ENCODE measurements around the gene CMPK1.
"Not testable (repeated sequence)": the region's sequence is repeated elsewhere in the genome, so short reads cannot be mapped to it uniquely, and the experiment has no call there.

GRCh38 chr1:47288116-47288515, 45.5 kb upstream of the CMPK1 start:
- not testable (repeated sequence) for TF ChIP-seq CTCF (IDR thresholded peaks at IDR 0.05); ZFX (IDR thresholded peaks at IDR 0.05; ENCODE audit: borderline replicate concordance)
